Body of pancreas (tissue), 4 donors: Measurements from ENCODE around the gene HOXA9.

ENCODE experiments used
- CTCF ChIP-seq, 7 experiments: fragments of 450-650 bp in 4 of 7; fragments of 200-600 bp in 3 of 7; sonication (generic) in 3 of 7; IDR thresholded peaks; one replicate each; pipeline ENCODE4 v1.5.1; 2016 to 2019; ENCODE audit warnings: antibody characterized with exemption in 7 of 7
- POLR2A ChIP-seq, 3 donors: fragments of 450-650 bp; IDR thresholded peaks; one replicate each; pipeline ENCODE4 v1.6.1; 2016; ENCODE audit warnings: antibody characterized with exemption in 3 of 3, mild to moderate bottlenecking in 2 of 3

- no peak for TF ChIP-seq CTCF (IDR thresholded peaks at IDR 0.05)
- TF ChIP-seq POLR2A (IDR thresholded peaks at IDR 0.05), result no peak
Observed at GRCh38 chr7:27154901-27155815, 10.2 kb downstream of the HOXA9 start.
